Measurements from ENCODE around the gene ABCA4. TPM values are rescaled to one million over a fixed set of nuclear protein-coding genes. Genes with fewer than 3 reads are reported as not detected.
A peak's percentile ranks its signal among the peaks of the same experiment; 100 is the strongest.
"Not testable (repeated sequence)": the region's sequence is repeated elsewhere in the genome, so short reads cannot be mapped to it uniquely, and the experiment has no call there.

ABCA4 gene
- 0.59 TPM for polyA plus RNA-seq (ENCODE audit: insufficient read length)

DNA sequence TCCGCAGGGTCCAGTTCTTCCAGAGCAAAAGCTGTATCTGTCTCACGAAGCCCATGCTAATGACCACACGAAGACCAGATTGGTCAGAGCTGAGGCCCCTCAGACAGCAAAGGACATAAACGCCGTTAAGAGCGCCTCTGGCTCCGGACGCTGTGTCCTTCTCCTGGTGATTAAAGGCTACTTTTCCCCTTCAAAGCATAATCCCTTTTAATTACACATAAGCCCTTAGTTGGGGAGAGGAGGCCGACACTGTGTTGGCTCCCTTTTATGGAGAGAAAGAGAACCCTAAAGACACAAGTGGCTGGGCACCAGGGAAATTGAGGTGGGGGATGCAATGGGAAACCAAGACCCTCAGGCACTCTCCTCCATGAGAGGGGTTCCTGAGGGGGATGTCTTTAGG is at the start of gene ABCA4:
TSS of gene ABCA4 (minus strand) at position 158 of the 400 bp plus-strand sequence. CDS start at position 55, 103 bp downstream.
- DNase-seq (ENCODE audit: low read depth), result no peak

DNA sequence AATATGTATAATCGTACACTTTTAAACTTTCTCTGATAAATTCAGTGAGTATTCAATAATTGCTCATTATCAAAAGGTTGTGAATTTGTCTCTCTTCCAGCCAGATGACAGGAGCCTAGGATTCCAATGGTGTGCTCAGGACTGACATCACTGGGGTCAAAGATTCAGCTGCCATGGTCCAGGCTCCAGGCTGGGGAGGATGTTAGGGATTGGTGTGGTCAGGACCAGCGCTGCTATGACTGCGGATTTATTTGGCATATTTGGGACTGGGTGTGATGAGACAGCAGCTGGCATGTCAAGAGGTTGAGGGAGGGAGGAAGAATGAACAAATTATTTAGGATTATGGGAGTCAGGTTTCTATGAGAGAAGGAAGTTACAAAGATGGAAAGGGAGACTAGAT is 48.2 kb upstream of the ABCA4 start:
- DNase-seq (ENCODE audit: low read depth), result no peak

DNA sequence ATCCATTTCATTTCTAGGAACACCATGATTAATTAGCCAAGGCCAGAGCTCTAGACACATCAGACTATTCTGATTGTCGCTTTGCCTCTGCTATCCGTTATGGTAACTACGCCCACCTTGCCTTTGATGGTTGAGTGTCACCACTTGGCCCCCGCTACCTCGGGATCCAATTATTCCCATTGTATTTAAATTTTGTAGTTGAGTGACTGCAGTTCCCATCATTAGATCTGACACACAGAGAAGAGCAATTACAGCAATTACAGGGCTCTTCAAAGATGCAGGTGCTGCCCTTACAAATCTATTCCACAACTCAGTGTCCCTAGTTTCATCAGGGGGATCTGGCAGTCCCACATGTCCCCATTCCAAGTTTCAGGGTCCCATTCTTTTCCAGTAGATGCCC is 44.9 kb upstream of the ABCA4 start:
- no peak for DNase-seq (ENCODE audit: low read depth)

- not testable (repeated sequence) for DNase-seq (ENCODE audit: low read depth)
Measured at GRCh38 chr1:94164885-94165284, 43.9 kb upstream of the ABCA4 start.

DNA sequence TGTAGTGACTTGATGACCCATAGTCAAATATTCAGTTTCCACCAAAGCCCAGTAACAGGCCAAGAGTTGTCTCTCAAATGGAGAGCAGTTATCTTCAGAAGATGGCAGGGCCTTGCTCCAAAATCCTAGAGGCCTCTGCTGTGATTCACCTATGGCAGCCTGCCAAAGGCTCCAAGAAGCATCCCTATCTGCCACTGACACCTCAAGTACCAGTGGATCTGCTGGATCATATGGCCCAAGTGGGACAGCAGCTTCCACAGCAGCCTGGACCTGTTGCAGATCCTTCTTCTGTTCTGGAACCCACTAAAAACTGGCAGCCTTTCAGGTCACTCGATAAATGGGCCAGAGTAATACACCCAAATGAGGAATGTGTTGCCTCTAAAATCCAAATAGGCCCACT is 43.2 kb upstream of the ABCA4 start:
- not testable (repeated sequence) for DNase-seq (ENCODE audit: low read depth)

DNA sequence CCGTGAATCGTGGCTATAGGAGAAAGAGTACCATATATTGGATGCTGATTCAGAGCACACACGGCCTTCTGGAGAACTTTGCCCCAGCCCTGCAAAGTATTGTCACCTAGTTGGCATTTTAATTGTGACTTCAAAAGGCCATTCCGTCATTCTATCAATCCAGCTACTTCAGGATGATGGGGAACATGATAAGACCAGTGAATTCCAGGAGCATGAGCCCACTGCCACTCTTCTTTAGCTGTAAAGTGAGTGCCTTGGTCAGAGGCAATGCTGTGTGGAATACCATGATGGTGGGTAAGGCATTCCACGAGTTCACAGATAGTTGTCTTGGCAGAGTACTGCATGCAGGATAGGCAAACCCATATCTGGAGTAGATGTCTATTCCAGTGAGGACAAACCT is 42.3 kb upstream of the ABCA4 start:
- DNase-seq (ENCODE audit: low read depth), result not testable (repeated sequence)

- peak; percentile 6 for DNase-seq (ENCODE audit: low read depth)
Measured at GRCh38 chr1:94160811-94161210, 39.9 kb upstream of the ABCA4 start.

GRCh38 chr1:94156096-94156625 is 35.2 kb upstream of the ABCA4 start:
- no peak for DNase-seq (ENCODE audit: low read depth)

- DNase-seq (ENCODE audit: low read depth), result peak; percentile 9
Measured at GRCh38 chr1:94154989-94155388, 34.0 kb upstream of the ABCA4 start.

DNA sequence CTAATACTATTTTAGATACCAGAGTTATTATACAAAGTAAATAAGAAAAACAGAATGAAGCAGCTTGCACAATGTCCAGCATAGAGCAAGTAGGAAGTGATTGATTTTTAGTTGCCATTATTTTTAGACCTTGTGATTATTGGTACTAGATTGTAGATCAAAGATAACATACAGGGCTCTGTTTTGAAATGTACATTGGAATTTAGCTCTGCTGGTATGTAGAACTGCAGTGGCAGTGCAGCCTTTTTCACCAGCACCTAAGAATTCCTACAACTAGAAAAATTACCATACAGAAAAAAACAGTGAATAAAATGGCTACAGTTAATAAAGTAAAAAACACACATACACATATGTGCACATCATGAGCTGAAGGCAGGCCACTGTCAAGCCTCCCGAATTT is 32.2 kb upstream of the ABCA4 start:
- DNase-seq (ENCODE audit: low read depth), result no peak

DNA sequence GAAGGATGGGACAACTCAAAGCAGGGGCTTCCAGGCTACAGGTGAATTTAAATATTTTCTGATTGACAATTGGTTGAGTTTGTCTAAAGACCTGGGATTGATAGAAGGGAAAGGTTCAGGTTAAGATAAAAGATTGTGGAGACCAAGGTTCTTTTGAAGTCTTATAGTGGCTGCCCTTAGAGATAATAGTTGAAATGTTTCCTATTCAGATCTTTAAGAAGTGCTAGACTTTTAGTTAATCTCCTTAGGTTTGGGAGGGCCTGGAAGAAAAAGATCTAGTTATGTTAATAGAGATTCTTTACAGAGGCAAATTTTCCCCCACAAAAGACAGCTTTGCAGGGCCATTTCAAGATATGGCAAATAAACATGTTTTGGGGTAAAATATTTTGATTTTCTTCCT is 28.2 kb upstream of the ABCA4 start:
- DNase-seq (ENCODE audit: low read depth), result not testable (repeated sequence)

DNA sequence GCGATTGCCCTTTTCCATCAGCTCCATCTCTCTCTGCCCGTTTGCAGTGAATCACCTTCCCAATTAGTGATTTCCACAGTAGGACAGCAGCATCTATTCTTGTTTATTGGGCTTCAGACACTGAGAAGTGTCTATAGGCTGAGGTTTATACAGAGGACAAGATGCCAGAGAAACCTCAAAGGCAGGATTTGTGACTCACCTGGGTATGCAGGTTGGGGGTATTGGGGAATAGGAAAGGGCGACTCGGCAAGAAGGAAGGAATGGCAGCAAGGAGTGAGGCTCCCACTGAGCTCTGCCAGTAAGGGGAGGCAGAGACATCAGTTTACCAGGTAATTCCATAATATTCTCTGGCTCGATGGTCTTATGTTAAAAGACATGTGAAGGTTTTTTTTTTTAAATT is 25.3 kb upstream of the ABCA4 start:
- no peak for DNase-seq (ENCODE audit: low read depth)

GRCh38 chr1:94144836-94145235 is 23.9 kb upstream of the ABCA4 start:
- no peak for DNase-seq (ENCODE audit: low read depth)

DNA sequence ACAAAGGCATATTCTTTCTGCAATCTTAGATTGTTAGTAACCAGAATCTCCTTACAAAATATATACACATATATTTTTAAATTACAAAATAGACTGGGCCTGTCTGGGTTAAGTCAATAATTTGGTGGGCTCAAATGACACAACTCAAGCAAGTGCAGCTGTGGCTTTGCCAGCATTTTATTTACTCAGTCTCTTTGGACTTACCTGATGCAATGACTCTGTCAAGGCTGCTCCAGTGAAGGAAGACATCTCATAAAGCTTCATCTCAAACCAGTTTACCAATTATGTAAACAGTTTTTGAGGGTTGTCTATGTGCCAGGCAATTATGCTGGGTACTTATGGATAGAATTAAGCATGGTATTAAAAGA is 22.8 kb upstream of the ABCA4 start:
- DNase-seq (ENCODE audit: low read depth), result no peak

DNA sequence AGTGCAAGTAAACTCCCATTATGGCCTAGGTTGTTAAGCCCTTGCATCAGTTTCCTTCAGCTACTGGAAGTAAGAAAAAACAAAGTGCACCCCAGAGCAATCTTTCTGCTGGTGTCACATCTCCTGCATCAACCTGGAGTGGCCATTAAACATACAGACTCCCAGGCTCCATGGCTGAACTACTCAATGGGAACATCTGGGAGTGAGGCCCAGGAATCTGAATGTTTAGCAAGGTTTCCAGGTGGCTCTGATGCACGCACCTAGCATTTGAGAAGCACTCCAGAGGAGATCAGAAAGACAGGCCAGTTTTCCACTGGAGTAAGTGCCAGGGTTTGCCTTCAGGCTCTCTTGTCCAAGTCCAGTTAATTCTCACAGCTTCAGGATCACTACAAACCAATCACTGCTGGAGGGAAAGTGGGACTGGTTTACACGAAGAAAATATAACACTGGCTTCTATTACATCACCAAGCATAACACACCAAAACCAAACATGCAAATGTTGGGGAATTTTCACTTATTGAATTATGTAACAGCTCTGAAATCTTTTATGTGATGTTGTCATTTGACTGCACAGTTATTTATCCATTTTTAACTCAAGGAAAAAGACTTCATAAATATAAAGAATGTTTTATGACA is 22.3 kb upstream of the ABCA4 start:
- DNase-seq (ENCODE audit: low read depth), result no peak

GRCh38 chr1:94142583-94142982 is 21.6 kb upstream of the ABCA4 start:
- DNase-seq (ENCODE audit: low read depth), result no peak

- no peak for DNase-seq (ENCODE audit: low read depth)
Measured at GRCh38 chr1:94142022-94142421, 21.1 kb upstream of the ABCA4 start.

DNA sequence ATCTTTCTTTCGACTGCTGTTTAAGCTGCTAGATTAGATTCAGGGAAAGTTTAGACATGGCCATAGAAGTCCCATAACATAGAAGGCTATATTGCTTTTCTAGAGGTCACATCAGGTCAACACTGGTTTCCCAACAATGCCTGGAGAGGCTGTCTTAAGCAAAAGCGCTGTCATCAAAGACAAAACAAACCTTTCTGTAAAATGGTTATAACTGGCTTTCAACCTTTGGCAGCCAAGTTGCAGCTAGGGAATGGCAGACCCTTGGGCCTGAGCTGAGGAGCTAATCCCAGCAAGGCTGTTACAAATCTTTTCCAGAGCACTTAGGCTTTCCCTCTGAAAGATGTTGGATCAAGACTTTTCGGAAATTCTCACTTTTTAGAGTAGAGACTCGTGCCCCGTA is 11.2 kb upstream of the ABCA4 start:
- DNase-seq (ENCODE audit: low read depth), result no peak

DNA sequence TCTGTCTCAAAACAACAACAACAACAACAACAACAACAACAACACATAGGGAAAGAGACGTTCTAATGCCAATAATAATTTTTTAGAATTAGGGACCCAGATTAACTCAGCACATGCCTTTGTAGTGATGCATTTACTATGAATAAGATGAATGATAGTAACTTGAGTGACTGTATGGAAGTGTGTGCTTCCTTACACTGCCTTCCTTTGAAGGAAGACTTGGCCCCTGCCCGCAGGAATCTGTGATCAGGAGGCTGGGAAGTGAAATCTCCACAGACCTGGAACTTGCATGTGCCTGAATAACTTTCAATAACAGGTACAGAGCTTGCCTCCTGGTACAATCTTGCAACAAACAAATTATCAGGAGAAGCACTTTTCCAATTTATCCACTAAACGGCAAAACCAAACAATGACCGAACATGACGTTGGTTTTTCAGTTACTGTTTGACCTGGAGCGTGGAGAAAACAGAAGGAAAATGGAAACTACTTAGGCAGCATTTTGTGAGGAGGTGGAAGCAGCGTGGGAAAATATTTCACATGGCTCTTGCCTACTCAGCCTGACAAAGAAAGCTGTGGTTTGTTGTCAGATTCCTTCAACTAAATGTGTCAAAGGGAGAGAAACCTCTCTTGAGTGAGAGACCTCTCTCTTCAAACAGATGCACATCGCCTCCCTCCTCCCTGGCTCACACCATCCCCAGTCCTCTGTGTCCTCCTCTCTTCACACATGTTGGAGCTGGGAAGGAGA is 10.1 kb upstream of the ABCA4 start:
- DNase-seq (ENCODE audit: low read depth), result no peak

- DNase-seq (ENCODE audit: low read depth), result no peak
Measured at GRCh38 chr1:94126651-94127050, 5.7 kb upstream of the ABCA4 start.

DNA sequence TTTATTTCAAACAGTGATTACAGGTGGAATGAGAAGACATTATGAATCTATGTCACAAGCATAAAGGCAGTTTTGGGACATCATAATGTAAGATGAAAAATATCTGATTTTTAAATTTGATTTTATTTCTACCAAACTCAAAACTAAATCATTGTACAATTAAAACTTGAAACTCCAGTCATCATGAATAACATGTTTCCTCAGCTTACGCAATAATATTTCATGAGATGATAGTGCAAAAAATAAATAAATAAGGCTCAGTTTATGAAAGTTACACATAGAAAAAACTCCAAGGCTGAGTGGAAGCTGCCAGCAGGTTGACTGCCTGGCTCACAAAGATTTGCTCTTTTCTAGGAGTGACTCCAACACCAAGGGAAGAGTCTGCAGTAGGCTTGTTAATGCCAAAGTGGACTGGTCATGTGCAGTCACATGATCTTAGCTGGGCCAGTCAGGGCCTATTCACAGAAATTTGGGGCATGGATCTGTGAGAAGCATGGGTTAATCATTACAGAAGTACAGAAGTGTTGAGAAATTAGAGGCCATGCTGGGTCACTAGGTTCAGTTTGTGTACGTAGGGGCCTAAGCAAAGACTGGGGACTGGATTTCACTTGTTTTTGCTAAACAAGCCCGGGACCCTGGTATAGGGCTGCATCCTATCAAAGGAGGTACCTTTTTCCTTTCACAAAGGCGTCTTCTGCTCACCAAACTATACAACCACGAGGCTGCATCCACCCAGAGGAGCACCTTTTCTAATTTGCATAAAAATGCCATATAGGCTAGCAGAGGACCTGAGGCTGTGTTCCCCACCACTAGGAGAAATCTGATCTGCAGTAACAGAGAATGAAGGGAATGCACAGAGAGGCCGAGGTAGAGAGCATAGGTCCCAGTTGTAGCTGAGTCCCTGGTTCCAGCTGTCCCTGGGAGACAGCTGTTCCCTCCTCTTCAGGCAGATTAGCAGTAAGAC is 4.9 kb upstream of the ABCA4 start:
- DNase-seq (ENCODE audit: low read depth), result no peak

DNA sequence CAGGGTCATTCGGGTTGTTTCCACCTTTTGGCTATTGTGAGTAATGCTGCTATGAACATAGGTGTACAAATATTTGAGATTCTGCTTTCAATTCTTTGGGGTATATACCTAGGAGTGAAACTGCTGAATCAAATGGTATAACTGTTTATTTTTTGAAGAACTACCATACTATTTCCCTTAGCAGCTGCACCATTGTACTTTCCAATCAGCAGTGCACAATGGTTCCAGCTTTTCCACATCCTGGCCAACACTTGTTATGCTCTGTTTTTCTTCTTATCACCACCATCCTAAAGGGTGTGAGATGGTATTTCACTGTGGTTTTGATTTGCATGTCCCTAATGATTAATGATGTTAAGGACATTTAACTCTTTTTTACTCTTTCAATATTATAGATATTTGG is 3.6 kb upstream of the ABCA4 start:
- DNase-seq (ENCODE audit: low read depth), result no peak

Measured in forelimb muscle (tissue), 1 donor.